Mesodermal cell (in vitro differentiated cells): Measurements from ENCODE around the gene PPP3CA.

Source experiments
- H3K27ac ChIP-seq: 2 replicates; pipeline ENCODE4 v1.7.0; 2013; ENCODE audit warnings: mild to moderate bottlenecking, low read depth, low read length, moderate library complexity; ENCODE audit not compliant: severe bottlenecking
- H3K36me3 ChIP-seq: 2 replicates; pipeline ENCODE4 v1.7.1; 2013; ENCODE audit warnings: mild to moderate bottlenecking, low read length, moderate library complexity; ENCODE audit not compliant: control insufficient read depth, insufficient read depth
- H3K4me1 ChIP-seq: one replicate; pipeline ENCODE4 v1.7.1; 2013; ENCODE audit warnings: mild to moderate bottlenecking, low read length; ENCODE audit not compliant: insufficient read depth, control insufficient read depth, poor library complexity, severe bottlenecking
- H3K4me3 ChIP-seq: 2 replicates; pipeline ENCODE4 v1.7.0; 2013; ENCODE audit warnings: low read length, control low read depth, mild to moderate bottlenecking; ENCODE audit not compliant: insufficient read depth, poor library complexity, severe bottlenecking; ENCODE audit errors: extremely low read depth
- H3K9me3 ChIP-seq: 2 replicates; pipeline ENCODE4 v1.7.1; 2013; ENCODE audit warnings: mild to moderate bottlenecking, low read length, moderate library complexity; ENCODE audit not compliant: control insufficient read depth
- WGBS, 2 experiments: methylation state at CpG; one replicate each; pipeline ENCODE4 v1.1.5; 2013; ENCODE audit warnings: missing lambda C conversion rate in 2 of 2; ENCODE audit not compliant: insufficient coverage in 2 of 2; 5-methylcytosine and 5-hydroxymethylcytosine counted together

The PPP3CA gene

GRCh38 chr4:101177154-101177553 lies 170.2 kb downstream of the PPP3CA start:
- WGBS, 2 experiments, result no CpG with 5 or more reads among the region's 1 CpG
- no peak overlapping the region for H3K27ac ChIP-seq
- no peaks in the 10 kb centered on the region for H3K4me1 ChIP-seq
- no peak overlapping the region for H3K4me3 ChIP-seq
- H3K9me3 ChIP-seq, result no peaks in the 10 kb centered on the region
- H3K36me3 ChIP-seq, result no peaks in the 10 kb centered on the region

- Histone ChIP-seq H3K4me1 (no peaks in the 10 kb centered on the region), H3K27ac (no peak overlapping the region), H3K4me3 (no peak overlapping the region), H3K9me3 (no peaks in the 10 kb centered on the region), H3K36me3 (no peaks in the 10 kb centered on the region)
- 80 to 82% methylated on average over 3 to 5 of the region's 6 CpGs for WGBS, 2 experiments
Measured at GRCh38 chr4:101175896-101176676, 171.2 kb downstream of the PPP3CA start.

GRCh38 chr4:101174679-101175345 lies 172.5 kb downstream of the PPP3CA start:
- no peaks in the 10 kb centered on the region for H3K4me1 ChIP-seq
- H3K4me3 ChIP-seq, result no peak overlapping the region
- H3K9me3 ChIP-seq, result no peaks in the 10 kb centered on the region
- no peaks in the 10 kb centered on the region for H3K36me3 ChIP-seq
- no peak overlapping the region for H3K27ac ChIP-seq
- WGBS, 2 experiments, result 73 to 89% methylated on average over 1 of the region's 4 CpGs

- Histone ChIP-seq H3K9me3 (no peaks in the 10 kb centered on the region), H3K4me3 (no peak overlapping the region), H3K36me3 (no peaks in the 10 kb centered on the region), H3K27ac (no peak overlapping the region), H3K4me1 (no peaks in the 10 kb centered on the region)
- WGBS, 2 experiments, result 57% methylated on average over 1 of the region's 1 CpG; no CpG with 5 or more reads in 1 of the 2 experiments
Measured at GRCh38 chr4:101172369-101172768, 175.0 kb downstream of the PPP3CA start.

- no peaks in the 10 kb centered on the region for H3K9me3 ChIP-seq
- H3K27ac ChIP-seq, result no peak overlapping the region
- no peak overlapping the region for H3K4me3 ChIP-seq
- H3K36me3 ChIP-seq, result no peaks in the 10 kb centered on the region
- WGBS, 2 experiments, result no CpG with 5 or more reads among the region's 3 CpGs
- no peaks in the 10 kb centered on the region for H3K4me1 ChIP-seq
Measured at GRCh38 chr4:101171747-101172146, 175.6 kb downstream of the PPP3CA start.

DNA sequence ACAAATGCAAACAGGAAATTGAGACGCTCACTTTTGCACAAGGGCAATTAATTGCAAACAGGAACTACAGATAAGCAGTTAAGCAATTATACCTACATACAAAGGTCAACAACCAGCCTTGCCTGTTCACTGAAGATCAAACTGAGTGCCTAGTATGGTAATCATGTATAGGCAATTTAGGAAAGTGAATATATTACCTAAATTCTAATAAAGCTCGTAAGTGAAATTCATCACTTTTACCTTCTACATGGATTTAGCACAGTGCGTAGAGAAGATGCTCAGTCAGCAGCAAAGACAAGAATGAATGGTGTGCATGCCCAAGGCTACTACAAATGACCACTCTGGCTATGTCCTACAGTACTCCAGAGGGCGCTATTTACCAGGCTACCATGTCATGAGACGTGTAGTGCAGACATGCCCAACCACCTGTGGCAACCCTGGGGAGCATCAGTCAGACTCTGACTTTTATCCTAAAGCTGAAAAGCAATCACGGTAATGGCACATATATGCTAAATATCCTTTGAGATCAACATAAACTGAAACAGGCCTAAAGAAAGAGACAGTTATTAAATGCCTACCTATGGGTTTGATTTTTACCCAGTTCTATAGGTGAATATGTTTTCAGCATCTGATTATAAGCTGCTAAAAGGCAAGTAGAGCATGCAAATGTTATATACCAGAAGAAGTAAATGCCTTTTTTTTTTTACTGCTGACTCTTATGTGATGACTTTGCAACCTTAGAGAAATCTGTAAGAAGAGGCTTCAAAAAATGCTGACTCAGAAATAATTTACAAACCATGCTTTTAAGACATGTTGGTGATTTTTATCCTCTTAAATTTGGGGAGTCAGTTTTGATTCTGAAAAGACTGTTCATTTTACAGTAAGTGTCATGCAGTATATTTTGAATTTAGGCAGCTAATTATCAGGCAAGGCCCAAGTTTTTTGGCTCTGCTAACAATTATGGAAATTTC lies 178.0 kb downstream of the PPP3CA start:
- Histone ChIP-seq H3K4me1 (no peaks in the 10 kb centered on the region), H3K27ac (no peak overlapping the region), H3K4me3 (no peak overlapping the region), H3K9me3 (no peaks in the 10 kb centered on the region), H3K36me3 (no peaks in the 10 kb centered on the region)
- 0 to 28% methylated on average over 3 of the region's 6 CpGs for WGBS, 2 experiments

- Histone ChIP-seq H3K9me3 (no peaks in the 10 kb centered on the region), H3K4me1 (peaks cover 6% of the 10 kb centered on the region), H3K36me3 (no peaks in the 10 kb centered on the region), H3K27ac (no peak overlapping the region), H3K4me3 (no peak overlapping the region)
- no CpG with 5 or more reads among the region's 1 CpG for WGBS, 2 experiments
Measured at GRCh38 chr4:101163936-101164335, 183.4 kb downstream of the PPP3CA start.

GRCh38 chr4:101162990-101163380 lies 184.3 kb downstream of the PPP3CA start:
- Histone ChIP-seq H3K4me1 (peaks cover 6% of the 10 kb centered on the region), H3K4me3 (no peak overlapping the region), H3K36me3 (no peaks in the 10 kb centered on the region), H3K27ac (no peak overlapping the region), H3K9me3 (no peaks in the 10 kb centered on the region)
- WGBS, 2 experiments, result no CpG with 5 or more reads among the region's 1 CpG

GRCh38 chr4:101160792-101161592 lies 186.3 kb downstream of the PPP3CA start:
- WGBS, 2 experiments, result 100% methylated on average over 1 of the region's 5 CpGs; no CpG with 5 or more reads in 1 of the 2 experiments
- H3K4me1 ChIP-seq, result peaks cover 18% of the 10 kb centered on the region
- H3K27ac ChIP-seq, result no peak overlapping the region
- no peaks in the 10 kb centered on the region for H3K9me3 ChIP-seq
- H3K4me3 ChIP-seq, result no peak overlapping the region
- H3K36me3 ChIP-seq, result no peaks in the 10 kb centered on the region

DNA sequence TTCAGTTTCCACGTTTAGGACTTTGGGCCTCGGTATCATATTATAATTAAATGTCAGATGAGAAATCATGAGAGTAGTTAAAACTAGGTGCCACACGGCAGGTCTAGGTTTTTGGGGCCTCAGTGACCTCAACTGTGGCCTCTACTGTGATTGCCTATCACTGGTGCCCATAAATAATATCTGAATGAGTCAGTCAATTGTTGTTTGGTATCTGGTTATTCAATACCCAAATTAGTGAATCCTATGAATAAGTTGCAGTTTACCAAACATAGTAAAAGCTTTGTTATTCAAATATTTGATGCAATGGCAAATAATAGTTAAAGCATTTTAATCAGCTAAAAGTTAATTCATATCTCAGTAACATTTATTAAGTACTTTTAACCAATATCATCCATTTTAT lies 188.8 kb downstream of the PPP3CA start:
- H3K27ac ChIP-seq, result no peak overlapping the region
- no peak overlapping the region for H3K4me3 ChIP-seq
- 83% methylated on average over 1 of the region's 3 CpGs; no CpG with 5 or more reads in 1 of the 2 experiments for WGBS, 2 experiments
- peaks cover 31% of the 10 kb centered on the region for H3K4me1 ChIP-seq
- no peaks in the 10 kb centered on the region for H3K9me3 ChIP-seq
- no peaks in the 10 kb centered on the region for H3K36me3 ChIP-seq
